HCEC 1CT (cell line): Measurements from ENCODE around the gene SLC26A4.
"Not testable (repeated sequence)": the region's sequence is repeated elsewhere in the genome, so short reads cannot be mapped to it uniquely, and the experiment has no call there.

Source experiments
- DNase-seq: peaks from one replicate; pipeline ENCODE4 v3.0.0-alpha.2; 2017

SLC26A4 gene

DNA sequence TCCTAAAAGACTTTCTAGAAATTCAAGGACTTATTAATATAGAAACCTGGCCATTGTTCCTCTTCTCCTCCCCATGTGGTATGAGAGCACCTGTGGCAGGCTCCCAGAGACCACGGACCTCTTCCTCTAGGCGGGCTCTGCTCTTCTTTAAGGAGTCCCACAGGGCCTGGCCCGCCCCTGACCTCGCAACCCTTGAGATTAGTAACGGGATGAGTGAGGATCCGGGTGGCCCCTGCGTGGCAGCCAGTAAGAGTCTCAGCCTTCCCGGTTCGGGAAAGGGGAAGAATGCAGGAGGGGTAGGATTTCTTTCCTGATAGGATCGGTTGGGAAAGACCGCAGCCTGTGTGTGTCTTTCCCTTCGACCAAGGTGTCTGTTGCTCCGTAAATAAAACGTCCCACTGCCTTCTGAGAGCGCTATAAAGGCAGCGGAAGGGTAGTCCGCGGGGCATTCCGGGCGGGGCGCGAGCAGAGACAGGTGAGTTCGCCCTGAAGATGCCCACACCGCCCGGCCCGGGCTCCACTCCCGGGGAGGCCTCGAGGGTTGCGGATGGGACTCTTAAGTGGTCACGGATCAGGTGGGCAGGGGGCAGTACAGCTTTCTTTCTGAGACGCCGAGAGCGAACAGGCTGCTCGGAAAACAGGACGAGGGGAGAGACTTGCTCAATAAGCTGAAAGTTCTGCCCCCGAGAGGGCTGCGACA, at the start of gene SLC26A4:
Gene SLC26A4 (plus strand): TSS at position 448 of the 700 bp plus-strand sequence. CDS start 814 bp downstream, outside the sequence.
- DNase-seq, result no peak

DNA sequence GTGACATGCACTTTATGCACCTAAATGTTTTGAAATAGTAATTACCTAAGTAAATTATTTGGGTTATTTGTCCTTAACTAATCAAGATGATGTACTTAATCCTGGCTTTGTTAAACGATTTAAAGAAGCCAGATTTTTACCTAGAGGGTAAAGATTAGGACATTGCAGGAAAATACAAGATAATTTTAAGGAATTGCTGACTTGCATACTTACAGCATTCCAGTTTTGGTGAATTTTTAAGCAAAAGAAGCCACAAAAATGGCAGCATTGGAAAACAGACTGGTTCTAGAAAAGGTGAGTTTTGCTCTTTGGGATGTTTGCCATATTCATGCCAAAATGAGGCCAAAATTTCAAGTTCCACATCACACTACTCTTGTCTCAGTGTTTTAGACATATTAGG, 47.2 kb upstream of the SLC26A4 start:
- DNase-seq, result no peak

DNA sequence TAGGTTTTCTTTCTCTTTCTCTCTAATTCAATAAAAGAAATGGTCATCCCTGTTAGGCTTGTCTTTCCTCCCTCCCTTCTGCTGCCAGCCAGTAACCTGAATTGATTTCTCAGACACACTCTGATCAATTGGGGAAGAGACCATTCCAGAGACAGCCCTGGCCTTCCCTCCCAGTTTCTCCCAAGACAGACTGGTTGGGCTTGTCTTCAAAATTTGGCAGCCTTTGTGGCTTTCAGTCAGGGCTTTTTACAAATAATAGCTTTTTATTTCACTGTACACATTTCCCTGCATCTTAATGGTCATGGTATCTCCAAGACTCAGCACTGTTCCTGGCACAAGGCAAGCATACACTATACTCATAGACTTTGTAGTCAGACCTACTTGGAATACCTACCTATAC, 46.7 kb upstream of the SLC26A4 start:
- no peak for DNase-seq

DNA sequence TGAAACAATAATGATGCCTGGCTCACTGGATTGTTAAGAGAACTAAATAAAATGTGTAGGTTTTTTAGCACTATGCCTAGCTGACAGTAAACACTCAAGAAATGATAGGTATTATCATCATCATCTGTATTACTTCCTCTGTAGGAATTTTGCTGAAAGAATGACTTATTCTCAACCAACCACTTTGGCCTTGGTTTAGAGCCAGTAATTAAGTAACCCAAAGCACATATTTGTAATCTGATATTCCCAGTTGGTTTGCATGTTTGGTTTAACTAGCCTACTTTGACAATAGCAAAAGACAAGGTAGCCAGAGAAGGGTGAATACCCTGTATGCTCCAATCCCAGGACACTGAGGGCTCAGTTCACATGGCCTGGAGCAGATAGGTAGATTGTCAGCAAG, 46.2 kb upstream of the SLC26A4 start:
- DNase-seq, result peak; percentile 85

DNA sequence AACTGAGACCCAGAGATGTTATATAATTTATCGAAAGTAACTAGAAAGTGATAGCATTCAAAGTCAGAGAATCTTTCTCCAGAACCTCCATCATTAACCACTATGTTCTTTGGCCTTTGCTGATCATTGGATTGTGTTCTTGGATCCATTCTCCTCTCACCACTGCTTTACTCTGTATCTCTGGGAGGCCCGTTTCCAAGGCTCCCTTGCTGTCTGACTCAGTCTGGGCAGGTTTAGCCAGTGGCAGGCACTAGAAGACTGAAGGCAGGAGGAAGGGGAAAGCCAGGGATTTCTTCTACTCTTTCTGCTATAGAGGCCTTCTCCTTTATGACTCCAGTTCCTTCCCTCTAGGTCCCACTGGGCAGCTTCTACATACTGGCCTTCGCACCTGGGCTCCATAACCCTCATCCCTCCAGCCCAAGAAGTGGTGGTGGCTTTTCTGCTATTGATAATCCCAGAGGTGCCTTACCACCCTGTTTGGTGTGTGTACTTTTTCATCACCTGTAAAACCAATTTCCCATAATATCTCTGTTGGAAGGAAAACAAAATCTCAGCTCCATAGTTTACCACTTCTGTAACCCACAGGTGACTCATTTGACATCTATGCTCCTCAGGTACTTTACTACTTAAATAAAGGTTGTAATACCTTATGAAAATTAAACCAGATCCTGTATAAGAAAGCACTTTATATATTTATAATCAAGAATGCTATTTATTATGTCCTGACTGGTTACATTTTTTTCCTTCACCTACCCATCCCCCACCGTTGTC, 44.5 kb upstream of the SLC26A4 start:
- DNase-seq, result no peak

DNA sequence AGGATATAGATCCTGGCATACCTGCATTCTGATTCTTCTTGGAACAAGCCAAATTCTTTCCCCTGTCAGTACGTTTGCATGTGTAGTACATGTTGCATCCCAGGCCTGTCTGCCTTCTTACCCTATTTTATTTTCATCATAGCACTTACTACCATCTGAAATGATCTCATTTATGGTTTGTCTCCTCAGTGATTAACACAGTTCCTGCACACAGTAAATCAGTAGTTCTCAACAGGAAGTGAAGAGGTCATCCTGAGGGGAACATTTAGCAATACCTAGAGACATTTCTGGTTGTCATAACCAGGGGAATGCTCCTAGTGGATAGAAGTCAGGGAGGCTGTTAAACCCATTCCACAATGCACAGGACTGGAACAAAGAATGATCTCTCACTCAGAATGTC, 38.2 kb upstream of the SLC26A4 start:
- peak; percentile 85 for DNase-seq

DNA sequence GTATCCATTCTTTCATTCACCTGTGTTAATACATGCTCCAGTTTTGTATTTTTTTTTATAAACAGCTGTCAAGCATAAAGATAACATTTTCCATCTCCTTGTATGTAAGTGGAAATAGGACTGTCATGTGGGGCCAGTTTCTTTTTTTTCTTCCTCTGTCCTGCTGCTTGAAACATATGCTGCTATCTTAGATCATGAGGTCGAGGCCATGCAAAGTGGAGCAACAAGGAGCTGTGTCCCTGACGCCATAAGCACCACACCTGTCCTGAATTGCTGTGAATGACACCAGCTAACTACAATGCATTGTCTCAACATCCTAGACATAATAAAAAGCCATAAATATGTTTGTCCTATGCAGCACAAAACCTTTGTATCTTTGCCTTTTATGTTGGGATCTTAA, 37.7 kb upstream of the SLC26A4 start:
- no peak for DNase-seq

DNA sequence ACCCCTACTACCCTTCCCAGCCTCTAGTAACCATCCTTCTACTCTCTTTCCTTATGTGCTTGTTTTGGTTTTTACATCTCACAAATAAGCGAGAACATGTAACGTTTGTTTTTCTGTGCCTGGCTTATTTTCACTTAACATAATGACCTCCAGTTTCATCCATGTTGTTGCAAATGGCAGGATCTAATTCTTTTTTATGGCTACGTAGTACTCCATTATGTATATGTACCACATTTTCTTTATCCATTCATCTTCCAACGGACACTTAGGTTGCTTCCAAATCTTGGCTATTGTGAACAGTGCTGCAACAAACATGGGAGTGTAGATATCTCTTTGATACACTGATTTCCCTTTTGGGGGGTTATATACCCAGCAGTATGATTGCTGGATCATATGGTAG, 33.6 kb upstream of the SLC26A4 start:
- no peak for DNase-seq

DNA sequence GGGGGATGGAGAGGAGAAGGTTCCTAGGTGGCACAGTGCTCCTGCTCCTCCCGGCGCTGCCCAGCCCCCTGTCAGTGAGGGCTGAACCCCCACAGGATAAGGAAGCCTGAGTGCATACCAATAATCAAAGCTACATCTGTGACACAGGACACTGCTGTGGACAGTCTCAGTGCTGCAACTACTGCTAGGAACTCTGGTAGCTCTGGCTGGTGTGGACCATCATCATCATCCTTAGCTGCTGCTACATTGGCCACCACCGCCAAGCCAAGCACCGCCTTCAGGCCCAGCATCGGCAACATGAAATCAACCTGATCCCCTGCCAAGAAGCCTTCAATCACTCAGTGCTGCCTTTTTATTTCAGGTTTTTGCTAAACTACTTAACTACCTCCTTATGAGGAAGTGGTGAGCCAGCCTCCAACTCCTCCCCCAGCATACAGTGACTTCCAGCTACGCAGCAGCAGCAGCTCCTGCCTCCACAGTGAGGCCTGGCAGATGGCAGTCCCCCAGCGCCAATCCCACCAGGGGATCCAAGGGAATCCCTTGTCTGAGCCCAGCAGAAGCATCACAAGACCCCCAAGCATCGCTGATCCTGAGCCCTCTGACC, 32.1 kb upstream of the SLC26A4 start:
- no peak for DNase-seq

DNA sequence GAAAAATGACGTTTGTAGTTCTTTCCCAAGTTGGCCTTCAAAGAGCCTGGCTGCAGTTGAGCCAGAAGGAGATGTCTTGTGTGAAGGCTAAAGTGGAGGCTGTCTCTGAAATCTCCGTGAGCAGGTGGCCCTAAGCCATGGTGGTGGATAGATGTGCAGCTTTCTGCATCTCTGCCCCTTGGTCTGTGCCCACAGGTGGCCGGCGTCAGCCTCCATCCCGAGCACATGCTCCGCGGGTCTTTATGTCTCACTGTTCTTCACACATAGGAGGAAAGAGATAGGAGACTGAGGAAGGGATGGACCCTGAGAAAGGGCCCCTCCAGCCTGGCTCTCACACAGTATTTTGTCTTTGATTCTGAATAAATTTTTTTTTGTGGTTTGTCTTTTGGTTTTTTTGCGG, 30.3 kb upstream of the SLC26A4 start:
- DNase-seq, result no peak

DNA sequence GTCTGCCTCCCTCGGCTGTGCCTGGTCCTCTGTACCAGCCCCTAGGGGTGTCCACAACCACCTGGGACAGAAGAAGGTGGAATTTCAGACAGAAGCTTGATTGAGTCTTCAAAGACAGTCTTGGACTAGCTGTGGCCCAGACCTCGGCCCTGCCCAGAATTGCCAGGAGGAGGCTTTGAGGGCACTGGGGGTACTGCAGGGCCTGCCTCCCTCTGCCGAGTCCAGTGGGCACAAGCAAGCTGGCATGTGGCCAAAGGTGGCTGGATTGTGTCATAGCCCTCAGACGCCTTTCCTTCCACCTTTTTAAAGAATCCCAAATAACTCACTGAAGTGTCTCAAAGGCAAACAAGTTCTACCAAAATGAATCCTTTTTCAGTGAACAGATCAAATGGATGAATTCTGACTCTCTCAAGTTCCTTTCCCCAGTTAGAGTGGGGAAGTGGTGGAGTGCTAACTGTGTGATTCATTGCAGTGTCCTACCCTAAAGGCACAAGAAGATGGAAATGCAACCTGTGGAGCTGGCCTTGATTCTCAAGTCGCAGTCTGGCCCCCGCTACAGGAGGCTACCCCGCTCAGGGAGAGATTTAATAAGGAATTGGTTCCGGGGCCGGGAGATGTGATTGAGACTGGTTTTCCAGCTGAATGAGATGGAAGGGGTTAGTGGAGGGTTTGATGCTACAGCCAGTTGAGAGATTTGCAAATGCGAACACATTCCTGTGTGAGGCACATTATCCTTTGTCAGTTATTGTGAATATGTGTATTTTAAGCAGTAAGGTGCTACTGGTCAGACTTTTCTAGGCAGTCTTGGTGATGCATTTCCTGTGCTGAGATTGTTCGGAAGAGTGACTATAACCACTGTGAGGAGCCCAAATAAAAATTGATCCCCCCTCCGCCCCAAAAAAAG, 28.8 kb upstream of the SLC26A4 start:
- no peak for DNase-seq

DNA sequence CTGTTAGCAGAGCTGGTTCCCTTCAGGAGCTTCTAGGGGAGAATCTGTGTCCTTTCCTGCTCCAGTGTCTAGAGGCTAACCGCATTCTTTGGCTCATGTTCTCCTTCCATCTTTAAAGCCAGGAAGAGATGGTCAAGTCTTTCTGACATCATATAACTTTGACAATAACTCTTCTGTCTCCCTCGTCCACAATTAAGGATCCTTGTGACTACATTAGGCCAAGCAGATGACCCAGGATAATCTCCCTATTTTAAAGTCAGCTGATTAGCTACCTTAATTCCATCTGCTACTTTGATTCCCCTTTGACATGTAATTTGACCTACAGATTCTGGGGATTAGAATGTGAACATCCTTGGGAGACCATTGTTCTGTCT, 28.1 kb upstream of the SLC26A4 start:
- DNase-seq, result no peak

DNA sequence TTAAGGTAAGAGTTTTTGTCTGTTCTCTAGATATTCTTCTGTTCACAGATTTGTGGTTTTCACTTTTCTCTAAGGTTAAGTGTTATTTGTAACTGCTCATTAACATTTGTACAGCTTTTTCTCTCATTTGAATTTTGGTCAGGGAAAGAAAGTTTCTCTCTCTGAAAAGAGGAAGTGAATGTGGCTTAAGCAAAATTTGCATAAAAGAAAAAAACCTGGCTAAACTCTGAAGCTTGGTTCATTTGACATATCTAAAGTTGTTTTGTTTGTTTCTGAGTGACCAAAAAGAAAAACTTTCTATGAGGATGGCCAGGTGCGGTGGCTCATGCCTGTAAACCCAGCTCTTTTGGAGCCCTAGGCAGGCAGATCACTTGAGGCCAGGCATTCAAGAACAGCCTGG, 22.0 kb upstream of the SLC26A4 start:
- DNase-seq, result no peak

DNA sequence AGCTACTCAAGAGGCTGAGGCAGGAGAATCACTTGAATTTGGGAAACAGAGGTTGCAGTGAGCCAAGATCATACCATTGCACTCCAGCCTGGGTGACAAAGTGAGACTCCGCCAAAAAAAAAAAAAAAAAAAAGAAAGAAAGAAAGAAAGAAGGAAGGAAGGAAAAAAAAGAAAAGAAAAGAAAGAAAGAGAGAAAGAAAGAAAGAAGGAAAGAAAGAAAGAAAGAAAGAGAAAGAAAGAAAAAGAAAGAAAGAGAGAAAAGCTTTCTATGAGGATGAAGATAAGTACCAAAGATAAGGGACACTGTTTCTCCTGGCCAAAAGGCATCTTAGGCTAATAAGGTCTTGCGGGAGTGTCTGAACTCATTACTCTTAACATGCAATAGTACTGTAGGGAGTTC, 21.6 kb upstream of the SLC26A4 start:
- DNase-seq, result not testable (repeated sequence)

DNA sequence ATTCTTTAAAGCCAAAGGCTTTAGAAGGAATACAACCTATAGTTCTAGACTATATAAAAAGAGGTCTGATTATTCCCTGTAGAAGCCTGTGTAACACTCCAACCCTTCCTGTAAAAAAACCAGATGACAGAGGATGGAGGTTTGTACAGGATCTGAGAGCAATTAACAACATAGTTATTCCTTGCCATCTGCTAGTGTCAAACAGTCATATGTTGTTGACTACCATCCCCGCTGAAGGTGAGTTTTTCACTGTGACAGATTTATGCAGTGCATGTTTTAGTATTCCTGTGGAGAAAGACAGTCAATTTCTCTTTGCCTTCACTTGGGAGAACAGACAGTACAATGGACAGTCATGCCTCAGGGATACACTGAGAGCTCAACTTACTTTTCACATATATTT, 19.0 kb upstream of the SLC26A4 start:
- no peak for DNase-seq

DNA sequence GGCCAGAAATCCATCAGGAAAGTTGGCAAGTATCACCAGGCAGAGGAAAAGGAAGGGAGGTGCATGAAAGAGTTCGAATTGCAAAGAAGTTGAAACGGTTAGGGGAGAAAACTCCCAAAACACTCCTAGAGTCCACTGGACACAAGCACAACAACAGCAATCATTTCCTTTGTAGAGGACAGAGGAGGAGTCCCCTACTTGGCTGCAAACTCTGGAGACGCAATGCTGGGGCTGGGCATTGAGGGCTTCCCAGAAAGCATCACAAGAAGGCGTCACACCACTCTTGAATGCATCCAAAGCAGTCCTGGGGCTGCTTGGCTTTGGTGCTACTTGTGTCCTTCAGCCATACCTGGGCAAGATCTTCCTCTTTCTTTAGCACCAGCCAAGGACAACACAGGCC, 18.1 kb upstream of the SLC26A4 start:
- DNase-seq, result no peak

DNA sequence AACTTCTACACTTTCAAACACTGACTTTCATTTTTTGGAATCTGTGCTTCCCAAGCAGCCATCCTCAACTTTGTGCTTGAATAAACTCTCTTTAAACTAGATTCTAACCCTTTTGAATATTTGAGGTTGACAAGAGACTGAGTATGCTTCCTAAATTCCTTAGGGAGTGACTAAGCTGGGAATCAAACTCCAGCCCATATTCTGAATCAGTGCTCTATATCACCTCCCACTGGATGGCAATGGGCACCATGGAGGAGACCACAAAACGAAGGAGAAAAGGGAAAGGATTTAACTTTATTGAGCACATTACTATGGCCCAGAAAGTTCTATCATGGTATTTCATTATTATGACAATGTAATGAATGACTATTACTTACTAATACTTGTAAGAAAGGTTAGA, 17.2 kb upstream of the SLC26A4 start:
- peak; percentile 88 for DNase-seq

DNA sequence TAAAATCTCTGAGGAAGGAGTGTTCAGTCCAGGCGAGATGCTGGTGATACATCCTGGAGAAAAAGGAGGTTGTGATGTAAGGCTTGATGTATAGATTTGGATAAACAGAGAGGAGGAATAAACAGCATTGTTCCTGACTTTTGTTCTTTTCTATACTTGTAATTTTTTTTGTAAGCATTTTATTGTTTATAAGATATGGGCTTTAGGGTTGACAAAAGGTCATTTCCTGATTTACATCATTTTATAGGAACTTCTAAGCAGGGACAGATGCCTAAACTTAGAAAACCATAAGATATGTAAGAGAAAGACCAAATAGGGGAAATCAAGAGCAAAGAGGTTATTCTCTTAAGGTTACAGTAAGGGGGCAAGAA, 16.7 kb upstream of the SLC26A4 start:
- peak; percentile 18 for DNase-seq

DNA sequence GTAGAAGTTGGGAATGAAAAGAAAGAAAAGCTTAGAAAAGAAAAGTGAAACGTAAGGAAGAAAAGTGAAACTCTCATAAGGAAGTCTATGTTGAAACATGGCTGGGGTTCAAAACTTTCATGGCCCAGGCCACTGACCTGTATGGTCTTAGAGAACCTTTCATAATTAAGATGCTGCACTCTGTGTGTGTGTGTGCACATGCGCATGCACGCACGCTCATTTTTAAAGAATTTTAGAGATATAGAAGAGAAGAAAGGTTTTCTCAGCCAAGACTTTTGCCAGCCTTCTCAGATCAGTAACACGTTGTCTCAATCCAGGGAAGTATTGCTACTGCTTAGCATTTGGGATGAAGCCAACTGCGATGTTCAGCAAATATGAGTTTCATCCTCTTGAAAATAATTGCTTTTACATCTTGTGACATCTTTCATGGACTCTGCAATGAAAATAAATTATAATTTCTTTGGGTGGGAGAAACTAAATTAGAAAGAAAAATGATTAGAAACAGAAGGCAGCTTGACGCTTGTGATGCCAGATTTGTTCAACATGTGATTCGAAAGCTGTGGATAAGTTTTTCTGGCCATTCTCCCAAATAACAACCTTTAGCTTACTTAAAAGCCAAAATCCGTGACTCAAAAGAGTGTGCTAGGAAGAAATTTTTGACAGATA, 16.2 kb upstream of the SLC26A4 start:
- DNase-seq, result peak; percentile 9

DNA sequence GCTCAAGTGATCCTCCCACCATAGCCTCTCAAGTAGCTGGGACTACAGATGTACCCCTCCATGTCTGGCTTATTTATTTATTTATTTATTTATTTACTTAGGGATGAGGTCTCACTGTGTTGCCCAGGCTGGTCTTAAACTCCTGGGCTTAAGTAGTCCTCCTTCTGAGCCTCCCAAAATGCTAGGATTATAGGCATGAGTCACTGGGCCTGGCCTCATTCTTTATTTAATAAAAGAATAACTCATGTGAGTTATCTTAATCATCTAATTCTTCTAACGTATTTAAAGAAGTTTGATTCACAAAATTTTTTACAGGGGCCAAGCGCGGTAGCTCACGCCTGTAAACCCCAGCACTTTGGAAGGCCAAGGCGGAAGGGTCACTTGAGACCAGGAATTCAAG, 8.0 kb upstream of the SLC26A4 start:
- DNase-seq, result no peak

DNA sequence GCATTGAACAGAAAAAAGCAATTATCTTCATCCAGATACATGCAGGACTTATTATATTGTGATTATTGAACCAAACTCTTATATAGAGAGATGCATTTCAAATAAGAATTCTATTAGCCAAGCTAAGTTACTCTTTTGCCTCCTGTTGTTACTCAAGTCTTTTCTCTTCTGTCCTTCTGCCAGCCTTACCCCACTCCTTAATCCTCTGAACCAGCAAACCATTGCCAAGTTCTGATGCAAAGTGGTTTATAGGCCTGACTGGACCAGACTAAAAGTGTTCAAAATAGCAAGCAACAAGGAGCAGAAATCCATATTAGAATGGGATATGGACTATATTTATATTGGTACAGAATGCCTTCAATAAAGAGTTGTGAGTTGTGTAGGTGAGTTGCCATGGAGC, 2.2 kb upstream of the SLC26A4 start:
- DNase-seq, result no peak

DNA sequence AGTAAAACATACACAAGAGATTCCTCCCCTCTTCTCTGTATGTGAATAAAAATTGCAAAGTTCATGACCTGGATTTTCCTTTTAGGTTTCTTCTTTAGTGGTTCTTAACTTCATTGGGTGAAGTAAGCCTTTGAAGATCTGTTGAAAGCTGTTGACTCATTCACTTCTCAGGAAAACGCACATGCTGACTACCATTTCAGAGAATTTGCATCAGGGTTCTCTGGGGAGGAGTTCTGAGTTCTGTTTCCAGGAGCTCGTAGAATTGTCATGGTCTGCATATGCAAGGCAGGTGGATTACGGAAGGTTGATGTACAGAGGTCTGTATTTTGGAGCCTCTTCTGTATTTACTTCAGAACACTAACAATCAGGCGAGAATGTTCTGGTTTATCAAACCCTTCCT, 962 bp upstream of the SLC26A4 start:
- peak; percentile 84 for DNase-seq
